Activated CD8-positive, alpha-beta memory T cell treated with anti-CD3 and anti-CD28 coated beads, Interleukin-2, amount 50 U/mL, for 24 hours (primary cell): ENCODE data around the gene SNTG2.
"Not testable (repeated sequence)": the region's sequence is repeated elsewhere in the genome, so short reads cannot be mapped to it uniquely, and the experiment has no call there.

ENCODE experiments used
- DNase-seq: peaks from one replicate; pipeline ENCODE4 v3.0.0-alpha.2; 2020; ENCODE audit errors: extremely low read depth

SNTG2 gene

DNA sequence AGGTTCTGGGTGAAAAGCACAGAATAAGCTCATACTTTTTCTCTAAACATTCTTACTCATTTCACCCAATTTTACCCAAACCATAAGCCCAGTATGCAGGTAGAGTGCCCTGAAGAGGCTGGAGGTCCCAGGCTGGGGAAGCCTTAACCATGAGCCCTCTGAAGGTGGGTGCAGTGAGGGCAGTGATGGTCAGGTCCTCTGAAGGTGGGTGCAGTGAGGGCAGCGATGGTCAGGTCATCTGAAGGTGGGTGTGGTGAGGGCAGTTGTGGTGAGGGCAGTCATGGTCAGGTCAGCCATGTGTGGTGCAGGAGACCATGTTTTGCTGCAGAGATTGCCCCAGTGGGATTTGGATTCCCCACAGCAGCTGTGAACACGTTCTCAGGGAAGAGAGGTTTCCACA lies 148.8 kb downstream of the SNTG2 start:
- DNase-seq = no peak

DNA sequence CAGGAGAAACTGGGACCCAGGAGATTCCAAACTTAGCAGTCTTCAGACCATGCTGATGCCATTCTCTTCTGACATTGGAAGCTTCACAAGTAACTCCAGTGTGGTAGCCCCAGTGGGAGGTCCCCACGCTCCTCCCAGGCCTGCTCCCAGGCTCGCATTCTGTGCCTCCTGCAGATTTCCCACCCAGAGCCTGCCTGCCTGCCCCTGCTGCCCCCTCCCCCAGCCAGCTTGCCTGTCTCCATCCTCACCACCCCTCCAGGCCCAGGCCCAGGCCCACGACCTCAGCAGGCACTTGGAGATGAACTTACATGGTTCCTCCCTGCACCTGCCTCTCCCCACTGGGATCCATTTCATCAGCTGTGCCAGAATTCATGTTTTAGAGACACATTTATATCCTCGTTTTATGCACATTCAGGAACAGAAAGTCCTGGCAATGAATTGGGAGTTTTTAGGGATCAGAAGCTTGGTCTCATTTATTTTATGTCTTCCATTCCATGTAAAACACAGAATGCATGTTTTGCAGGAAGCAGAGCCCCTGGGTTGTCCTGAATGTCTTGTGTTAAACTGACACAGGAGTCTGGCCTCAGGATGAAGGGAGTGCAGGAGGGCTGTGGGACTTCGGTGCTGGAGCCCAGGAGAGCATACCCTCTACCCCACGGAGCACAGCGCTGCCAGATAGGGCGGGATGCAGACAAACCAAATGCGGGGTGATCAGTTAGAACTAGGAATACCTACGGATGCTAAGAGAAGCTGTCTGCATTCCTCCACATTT lies 150.5 kb downstream of the SNTG2 start:
- DNase-seq = no peak

DNA sequence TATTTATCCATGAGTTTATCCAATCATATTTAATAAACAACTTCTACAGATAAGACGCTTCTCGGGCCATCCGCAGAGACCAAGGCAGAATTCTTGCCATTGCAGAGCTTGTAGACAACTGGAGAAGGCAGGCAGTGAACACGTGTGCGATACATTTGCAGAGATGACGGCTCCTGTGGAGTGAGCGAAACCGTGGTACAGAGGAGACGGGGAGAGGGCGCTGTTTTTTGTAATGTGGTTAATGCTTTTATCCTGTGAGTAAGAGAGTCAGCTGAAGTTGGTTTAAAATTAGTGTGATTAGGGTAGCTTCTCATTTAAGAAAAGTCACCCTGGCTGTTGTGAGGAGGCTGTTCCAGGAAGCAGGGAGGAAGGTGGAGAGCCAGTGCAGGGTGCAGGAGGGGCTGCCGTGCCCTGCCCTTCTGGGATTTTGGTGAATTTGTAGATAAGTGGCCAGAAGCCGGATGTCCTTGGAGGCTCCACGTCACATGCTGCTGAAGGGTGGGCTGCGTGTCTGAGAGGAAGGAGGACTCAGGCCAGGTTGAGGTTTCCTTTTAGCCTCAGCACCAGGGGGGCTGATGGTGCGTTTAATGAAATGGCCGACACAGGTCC lies 151.4 kb downstream of the SNTG2 start:
- DNase-seq = no peak

DNA sequence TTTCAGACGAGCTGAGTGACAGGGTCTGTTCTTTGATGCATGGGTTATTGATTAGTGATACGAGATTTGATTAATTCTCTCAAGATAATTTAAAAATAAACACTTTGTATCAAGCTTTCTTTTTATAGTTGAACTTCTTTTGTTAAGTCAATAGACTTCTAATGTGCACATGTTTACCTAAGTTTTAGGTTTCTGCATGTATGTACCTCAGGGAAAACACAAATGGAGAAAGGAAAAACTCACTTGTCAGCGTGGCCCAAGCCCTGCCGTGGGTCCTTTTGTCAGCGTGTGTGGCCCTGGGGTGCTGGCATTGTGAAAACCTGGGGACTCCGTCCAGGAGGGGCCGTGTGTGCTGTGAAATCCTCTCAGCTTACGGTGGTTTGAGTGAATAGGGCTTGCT lies 153.7 kb downstream of the SNTG2 start:
- DNase-seq = no peak

DNA sequence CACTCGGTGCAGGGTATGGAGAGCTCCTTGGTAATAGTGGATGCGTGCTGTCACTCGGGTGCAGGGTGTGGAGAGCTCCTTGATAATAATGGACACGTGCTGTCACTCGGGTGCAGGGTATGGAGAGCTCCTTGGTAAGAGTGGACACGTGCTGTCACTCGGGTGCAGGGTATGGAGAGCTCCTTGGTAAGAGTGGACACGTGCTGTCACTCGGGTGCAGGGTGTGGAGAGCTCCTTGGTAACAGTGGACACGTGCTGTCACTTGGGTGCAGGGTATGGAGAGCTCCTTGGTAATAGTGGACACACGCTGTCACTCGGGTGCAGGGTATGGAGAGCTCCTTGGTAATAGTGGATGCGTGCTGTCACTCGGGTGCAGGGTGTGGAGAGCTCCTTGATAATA lies 155.7 kb downstream of the SNTG2 start:
- DNase-seq = not testable (repeated sequence)

DNA sequence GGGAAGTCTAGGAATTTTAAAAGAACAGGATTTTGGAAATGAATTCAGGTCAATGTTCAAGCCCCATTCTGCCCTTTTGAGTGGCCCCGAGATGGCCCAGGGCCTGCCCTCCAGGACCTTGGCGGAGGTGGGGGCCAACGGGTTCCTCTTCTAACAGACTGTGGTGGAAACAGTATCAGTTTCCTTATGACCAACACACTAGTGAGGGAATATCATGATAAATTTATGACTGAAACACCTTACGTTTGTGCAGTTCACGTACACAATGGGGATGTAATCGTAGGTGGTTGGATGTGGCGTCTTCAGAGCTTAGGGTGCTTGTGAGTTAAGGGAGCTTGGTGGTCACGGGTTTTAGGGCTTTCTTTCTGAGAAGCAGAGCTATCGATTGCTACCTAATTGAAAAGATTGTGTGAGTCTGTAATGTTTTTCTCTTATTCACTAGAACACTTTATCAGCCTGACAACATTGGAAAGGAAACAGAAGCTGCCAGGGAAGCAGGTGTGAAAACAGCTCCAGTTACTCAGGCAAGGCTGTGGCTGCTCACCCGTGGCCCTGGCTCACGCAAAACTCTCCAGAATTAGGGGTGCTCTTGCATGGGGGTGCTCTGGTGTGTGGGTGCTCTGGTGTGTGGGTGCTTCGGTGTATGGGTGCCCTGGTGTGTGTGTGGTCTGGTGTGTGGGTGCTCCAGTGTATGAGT lies 165.3 kb downstream of the SNTG2 start:
- DNase-seq = no peak

DNA sequence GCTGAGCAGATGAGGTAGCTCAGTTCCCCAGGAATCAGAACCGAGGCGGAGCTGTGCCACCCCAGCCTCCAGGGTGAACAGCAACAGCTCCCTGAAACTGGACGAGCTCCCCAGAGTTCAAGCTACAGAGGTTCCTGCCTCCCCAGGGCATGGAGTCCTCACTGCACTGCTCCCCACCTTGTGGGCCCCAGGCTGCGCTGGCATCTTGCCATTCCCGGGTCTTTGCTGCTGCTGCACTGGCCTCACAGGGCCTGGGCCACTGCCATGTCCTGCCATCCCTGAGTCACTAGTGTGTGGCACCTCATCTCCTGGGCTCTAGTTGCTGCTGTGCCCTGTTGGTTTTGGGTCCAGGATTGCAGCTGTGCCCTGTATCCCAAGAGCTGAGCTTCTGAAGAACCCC lies 166.9 kb downstream of the SNTG2 start:
- DNase-seq = no peak

DNA sequence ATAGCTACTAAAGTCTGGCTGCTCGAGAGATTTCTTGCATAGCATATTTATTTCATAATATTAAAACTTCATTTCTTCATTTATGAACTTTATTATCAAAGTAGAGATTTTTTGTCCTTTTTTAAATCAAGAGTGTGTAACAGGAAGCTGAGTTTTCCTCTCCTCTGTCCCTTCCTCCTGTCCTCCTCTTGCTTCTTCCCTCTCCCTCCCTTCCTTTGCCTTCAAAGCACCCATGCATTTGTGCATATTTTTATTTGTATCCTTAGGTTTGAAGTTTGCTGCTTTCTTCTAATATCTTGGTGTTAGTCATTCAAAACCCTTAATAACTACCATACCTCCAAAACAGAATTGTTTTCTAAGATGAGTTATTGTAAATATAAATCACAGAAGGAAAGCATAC lies 174.6 kb downstream of the SNTG2 start:
- no peak for DNase-seq

DNA sequence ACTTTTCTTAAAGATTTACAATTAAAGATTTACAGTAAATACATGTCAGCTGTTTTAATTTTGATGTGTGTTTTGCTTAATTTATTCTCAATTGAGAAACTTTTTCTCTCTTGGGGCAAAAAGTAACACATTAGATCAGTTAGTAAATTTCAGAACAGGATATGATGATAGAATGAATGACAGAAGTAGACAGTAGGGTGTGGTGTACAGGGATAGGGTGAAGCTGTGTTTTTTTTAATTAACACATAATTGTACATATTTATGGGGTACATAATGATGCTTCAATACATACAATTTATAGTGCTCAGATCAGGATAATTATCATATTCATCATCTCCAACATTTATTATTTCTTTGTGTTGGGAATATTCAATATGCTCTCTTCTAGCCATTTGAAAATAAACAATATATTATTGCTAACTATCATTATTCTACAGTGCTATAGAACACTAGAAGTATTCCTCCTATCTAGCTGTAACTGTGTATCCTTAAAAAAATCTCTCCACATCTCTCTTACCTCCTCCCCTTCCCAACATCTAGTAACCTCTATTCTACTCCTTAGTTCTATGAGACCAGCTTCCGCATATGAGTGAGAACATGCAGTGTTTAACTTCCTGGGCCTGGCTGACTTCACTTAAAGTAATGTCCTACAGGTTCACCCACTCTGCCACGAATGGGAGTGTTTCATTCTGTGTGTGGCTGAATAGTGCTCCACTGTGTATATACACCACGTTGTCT lies 175.2 kb downstream of the SNTG2 start:
- no peak for DNase-seq

DNA sequence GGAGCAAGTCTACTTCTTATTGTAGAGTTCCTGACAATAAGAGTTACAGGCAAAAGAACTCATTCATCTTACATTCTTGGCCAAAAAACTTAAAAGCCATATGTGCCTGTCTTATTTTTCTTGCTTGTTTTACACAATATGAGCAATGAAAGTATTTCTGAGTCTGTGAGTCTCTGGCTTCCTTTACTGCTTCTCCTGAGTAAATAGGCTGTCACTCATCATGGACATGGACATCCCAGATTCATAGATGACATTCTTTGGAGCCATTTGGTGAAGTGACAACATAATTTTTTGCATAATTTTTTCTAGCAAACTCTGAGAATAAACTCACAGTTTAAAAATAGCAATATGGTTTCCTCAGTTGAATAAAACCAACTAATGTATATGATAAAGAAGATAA lies 179.3 kb downstream of the SNTG2 start:
- no peak for DNase-seq

DNA sequence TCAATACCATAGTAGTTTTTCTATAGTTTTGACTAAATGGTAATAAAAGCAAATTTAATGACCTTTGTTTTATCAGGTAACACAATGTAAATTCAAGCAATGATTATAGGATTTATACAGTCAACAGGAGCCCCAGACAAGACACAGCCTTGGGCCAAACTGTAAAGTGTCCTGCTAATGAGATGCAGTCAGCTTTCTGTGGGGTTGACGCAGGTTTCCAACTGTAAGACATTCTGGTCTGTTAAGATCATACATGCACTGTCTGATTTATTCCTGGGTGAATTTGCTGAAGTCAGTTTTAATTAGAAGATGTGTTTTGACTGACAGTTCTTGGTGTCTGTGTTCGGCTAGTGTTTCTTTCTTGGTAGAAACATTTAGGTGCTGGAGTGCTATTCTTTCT lies 180.3 kb downstream of the SNTG2 start:
- no peak for DNase-seq

DNA sequence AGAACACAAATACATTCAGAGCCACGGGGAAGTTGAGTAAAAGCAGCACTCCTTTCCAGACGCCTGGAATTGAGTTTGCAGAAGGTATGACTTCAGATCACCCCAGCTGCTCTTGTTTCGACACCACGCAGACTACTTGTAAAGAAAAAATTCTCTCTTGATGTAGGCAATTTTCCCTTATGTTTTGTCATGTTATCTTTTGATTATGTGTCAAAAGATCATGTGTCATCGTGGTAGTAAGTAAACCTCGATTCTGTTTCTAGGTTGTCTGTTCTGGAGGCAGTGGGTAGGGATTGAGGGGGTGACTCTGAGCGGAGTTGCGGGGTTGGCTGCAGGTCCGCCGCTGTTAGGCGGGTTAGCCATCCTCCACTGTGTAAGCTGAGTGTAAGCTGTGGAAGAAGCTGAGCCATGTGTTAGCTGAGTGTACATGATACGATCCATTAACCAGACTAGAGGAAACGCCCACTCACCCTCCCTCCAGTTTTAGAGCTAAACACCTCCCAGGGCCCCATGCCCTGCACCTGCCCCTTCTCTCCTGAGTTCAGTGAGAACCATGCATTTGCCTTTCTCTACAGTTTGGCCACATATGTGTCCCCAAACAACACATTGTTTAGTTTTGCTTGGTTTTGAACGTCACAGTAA lies 181.8 kb downstream of the SNTG2 start:
- DNase-seq = no peak

DNA sequence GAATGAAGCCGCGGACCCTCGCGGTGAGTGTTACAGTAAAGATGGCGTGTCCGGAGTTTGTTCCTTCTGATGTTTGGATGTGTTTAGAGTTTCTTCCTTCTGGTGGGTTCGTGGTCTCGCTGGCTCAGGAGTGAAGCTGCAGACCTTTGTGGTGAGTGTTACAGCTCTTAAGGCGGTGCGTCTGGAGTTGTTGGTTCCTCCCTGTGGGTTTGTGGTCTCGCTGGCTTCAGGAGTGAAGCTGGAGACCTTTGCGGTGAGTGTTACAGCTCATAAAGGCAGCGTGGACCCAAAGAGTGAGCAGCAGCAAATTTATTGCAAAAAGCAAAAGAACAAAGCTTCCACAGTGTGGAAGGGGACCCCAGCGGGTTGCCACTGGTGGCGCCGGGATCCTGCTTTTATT lies 183.2 kb downstream of the SNTG2 start:
- DNase-seq = not testable (repeated sequence)

DNA sequence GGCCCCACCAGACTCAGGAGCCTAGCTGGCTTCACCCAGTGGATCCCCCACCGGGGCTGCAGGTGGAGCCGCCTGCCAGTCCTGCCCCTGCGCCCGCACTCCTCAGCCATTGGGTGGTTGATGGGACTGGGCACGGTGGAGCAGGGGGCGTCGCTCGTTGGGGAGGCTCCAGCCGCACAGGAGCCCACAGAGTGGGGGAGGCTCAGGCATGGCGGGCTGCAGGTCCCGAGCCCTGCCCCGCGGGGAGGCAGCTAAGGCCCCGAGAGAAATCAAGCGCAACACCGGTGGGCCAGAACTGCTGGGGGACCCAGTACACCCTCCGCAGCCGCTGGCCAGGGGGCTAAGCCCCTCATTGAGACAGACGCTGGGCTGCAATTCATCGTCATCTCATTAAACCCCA lies 184.0 kb downstream of the SNTG2 start:
- no peak for DNase-seq

DNA sequence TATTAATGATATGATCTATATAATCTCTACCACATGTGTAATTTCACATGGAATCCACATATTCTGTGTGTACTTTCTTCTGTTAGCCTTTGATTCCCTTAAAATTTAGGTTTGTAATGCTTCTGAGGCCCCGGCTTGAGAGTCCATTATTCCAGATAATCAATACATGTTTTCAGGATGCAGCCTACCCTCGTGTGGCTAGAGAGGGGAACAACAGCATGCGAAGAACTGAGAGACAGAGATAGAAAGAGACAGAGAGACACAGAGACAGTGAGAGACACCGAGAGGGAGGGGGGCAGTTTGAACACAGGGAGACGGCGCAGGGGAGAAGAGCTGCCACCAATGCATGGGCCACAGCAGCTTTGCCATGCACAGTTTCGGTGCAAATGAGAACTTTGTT lies 185.4 kb downstream of the SNTG2 start:
- DNase-seq = no peak

DNA sequence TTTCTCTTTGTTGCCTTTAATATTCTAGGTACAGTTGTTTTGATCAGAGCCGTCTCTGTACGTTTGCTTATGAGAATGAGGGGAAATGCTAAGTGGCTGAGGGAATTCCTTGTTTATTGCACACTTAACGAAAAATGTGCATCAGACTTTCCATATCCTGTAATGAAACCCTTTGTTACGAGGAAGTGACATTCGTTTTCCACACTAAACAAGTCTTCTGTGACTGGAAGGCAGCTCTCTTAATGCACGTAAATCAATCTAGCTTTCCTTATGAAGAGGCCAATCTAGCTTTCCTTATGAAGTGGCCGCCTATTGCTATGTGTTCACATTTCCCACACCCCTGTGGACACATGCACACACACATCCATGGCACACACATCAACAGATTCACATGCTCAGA lies 186.2 kb downstream of the SNTG2 start:
- DNase-seq = no peak

DNA sequence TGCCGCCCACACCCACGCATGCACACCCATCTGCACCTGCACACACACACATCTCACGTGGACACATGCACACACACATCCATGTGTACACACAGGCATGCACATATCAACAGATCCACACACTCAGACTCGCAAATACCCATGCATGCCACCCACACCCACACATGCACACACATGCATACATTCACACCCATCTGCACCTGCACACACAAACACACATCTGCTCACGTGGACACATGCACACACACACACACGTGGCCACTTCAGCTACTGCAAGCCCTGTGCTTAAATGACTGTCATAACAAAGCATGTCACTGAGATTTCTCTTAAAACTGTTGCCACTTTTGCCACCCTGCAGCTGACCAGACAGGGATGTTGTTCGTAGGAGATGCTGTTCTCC lies 186.6 kb downstream of the SNTG2 start:
- DNase-seq = no peak

DNA sequence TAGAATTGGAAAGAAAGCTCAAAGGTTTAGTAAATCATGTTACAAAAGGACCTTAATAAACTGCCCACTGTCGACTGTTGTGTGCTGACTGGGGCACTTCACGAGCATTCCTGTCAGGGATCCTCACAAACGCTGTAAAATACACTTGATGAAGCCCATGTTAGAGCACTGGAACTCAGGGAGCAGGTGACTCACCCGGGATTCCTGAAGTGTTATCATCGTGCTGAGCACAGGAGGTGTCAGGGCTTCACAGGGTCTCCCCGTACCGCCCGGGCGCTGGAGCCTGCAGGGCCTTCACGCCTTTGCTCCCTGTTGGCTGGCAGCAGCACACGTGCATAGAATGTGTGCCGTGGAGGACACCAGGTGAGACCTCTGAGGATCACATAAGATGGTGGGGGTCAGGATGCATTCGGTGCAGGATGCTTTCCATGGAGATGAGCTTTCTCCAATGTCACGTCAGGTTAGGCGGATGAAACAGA lies 187.3 kb downstream of the SNTG2 start:
- no peak for DNase-seq

DNA sequence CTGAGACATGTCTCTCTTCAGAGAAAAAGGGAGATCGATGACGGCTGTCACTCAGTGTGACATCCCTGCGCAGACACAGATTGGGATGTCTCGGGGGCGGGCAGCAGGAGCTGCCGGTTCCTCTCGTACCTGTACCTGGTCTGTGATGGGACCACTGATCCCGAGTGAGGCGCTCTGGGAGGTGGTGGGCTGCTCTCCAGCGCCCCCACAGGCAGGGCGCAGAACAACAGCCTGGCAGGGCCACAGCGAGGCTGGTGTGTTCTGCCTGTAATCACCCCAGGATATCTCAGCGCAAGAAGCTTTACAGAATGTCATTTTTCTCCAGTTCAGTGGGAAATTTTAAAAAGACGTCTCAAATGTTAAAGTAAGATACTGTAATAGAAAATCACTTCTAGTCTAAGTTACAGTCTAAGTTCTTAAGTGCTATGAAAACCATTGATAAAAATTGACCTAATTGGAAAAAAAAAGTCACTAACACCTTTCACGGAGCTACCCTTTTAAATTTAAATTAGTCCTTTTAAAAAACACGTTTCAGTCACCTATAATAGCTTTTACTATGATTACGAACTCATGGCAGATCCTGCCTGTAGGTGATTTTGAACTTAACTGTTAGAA lies 189.8 kb downstream of the SNTG2 start:
- no peak for DNase-seq

DNA sequence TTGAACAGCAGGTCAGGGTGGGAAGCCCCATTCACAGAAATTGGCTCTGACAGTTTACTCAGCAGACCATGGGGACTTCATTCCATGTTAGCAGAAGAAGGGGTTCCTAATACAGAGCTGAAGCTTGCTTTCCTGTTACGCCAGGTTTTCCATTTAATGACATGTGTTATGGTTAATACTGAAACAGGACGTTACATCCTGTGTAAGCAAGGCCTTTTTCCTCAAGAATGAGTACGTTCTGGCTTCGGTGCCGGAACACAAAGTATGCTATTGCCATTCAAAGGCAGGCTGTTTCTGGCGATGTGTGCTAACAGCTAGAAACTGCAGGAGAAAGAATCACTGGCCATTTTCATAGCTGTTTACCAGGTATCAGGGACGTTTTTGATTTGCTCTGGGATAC lies 190.4 kb downstream of the SNTG2 start:
- DNase-seq = no peak

DNA sequence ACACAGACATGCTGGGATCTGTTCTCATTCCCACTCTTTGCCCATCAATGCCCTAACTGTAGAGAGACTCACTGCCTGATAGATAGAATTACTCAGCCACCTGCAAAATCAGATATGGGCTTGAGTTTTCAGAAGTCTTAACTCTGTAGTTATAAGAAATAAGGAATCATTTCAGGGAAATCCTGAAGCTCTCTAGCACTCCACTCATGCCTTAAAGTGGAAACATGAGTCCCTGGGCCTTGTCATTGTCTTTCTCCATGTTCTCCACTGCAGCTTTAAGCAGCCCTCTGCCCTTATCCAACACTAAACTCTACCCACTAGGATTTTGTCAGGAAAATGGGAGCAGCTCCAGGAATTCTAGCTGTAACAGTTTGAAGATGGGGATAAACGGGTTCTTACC lies 192.5 kb downstream of the SNTG2 start:
- no peak for DNase-seq
